ENCODE results near the gene ARHGAP26. TPM values are rescaled to one million over a fixed set of nuclear protein-coding genes. Genes with fewer than 3 reads are reported as not detected.
A peak's percentile ranks its signal among the peaks of the same experiment; 100 is the strongest.

The ARHGAP26 gene
- total RNA-seq, 4 donors from 2014 or later, result 61.0 to 76.7 (median 61.2) TPM

GRCh38 chr5:142978726-142979125 lies 208.5 kb downstream of the ARHGAP26 start:
- TF ChIP-seq POLR2AphosphoS5 (IDR thresholded peaks at IDR 0.05) (no peak), POLR2A (IDR thresholded peaks at IDR 0.05) (no peak), EP300 (IDR thresholded peaks at IDR 0.05; ENCODE audit: low read depth) (no peak)
- TF ChIP-seq, protein P1, sequence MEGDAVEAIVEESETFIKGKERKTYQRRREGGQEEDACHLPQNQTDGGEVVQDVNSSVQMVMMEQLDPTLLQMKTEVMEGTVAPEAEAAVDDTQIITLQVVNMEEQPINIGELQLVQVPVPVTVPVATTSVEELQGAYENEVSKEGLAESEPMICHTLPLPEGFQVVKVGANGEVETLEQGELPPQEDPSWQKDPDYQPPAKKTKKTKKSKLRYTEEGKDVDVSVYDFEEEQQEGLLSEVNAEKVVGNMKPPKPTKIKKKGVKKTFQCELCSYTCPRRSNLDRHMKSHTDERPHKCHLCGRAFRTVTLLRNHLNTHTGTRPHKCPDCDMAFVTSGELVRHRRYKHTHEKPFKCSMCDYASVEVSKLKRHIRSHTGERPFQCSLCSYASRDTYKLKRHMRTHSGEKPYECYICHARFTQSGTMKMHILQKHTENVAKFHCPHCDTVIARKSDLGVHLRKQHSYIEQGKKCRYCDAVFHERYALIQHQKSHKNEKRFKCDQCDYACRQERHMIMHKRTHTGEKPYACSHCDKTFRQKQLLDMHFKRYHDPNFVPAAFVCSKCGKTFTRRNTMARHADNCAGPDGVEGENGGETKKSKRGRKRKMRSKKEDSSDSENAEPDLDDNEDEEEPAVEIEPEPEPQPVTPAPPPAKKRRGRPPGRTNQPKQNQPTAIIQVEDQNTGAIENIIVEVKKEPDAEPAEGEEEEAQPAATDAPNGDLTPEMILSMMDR (IDR thresholded peaks at IDR 0.05), result no peak
- no peak overlapping the region for H3K27ac ChIP-seq
- no peak for DNase-seq
- intact Hi-C loops (cut with DNase I; ENCODE audit: low total_unique reads) (no loop called here), in situ Hi-C loops (cut with MboI; ENCODE audit: low pct_ligation_motif_present in 1 of 4, low pct_unique_long_range_greater_than_20kb in 1 of 4, low sequenced_read_pairs in 3 of 4) (no loop called here)
- WGBS, 2 donors (ENCODE audit: low coverage in 1 of 2), result 88 to 91% methylated on average over 1 of the region's 1 CpG
- no peak overlapping the region for H3K4me3 ChIP-seq
- peaks cover 23 to 50% (median 26%) of the 10 kb centered on the region in 4 donors for H3K4me1 ChIP-seq
- H3K9me3 ChIP-seq, result no peaks in the 10 kb centered on the region
- H3K36me3 ChIP-seq, result no peaks in the 10 kb centered on the region
- no peaks in the 10 kb centered on the region for H3K27me3 ChIP-seq

- Histone ChIP-seq H3K9me3 (no peaks in the 10 kb centered on the region), H3K4me1 (peaks cover 21 to 49% (median 24%) of the 10 kb centered on the region in 4 donors), H3K36me3 (no peaks in the 10 kb centered on the region), H3K27ac (no peak overlapping the region), H3K4me3 (no peak overlapping the region), H3K27me3 (no peaks in the 10 kb centered on the region)
- intact Hi-C loops (cut with DNase I; ENCODE audit: low total_unique reads) (no loop called here), in situ Hi-C loops (cut with MboI; ENCODE audit: low pct_ligation_motif_present in 1 of 4, low pct_unique_long_range_greater_than_20kb in 1 of 4, low sequenced_read_pairs in 3 of 4) (no loop called here)
- 20 to 78% methylated on average over 1 to 3 of the region's 3 CpGs for WGBS, 2 donors (ENCODE audit: low coverage in 1 of 2)
- TF ChIP-seq EP300 (IDR thresholded peaks at IDR 0.05; ENCODE audit: low read depth) (no peak), POLR2AphosphoS5 (IDR thresholded peaks at IDR 0.05) (no peak), POLR2A (IDR thresholded peaks at IDR 0.05) (no peak)
- TF ChIP-seq, protein P1 (IDR thresholded peaks at IDR 0.05), result no peak
- peak; percentile 50 for DNase-seq
These were observed 209.5 kb downstream of the ARHGAP26 start for GRCh38 chr5:142979636-142980035.

DNA sequence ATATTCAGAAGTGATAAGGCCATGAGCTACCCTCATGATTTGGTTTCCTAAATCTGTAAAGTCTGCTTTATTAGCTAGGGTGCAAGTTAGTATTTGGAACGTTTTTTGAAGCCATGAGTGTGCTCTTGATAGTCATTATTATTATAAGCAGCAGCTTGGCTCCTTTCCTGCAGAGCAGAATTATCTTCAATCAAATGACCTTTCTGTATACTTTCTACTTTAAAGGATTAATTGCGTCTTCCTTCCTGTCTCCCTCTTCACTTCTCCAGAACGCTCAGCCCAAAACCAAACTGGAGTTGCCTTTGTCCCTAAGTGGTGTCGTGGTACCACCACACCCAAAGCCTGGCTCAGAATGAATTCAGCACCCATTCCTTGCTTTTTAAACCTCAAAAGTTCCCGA lies 211.3 kb downstream of the ARHGAP26 start:
- Histone ChIP-seq H3K4me1 (peaks cover 21 to 49% (median 24%) of the 10 kb centered on the region in 4 donors), H3K27ac (peak overlapping the region; percentile 59 to 79 (median 69)), H3K4me3 (no peak overlapping the region), H3K27me3 (no peaks in the 10 kb centered on the region), H3K9me3 (no peaks in the 10 kb centered on the region), H3K36me3 (no peaks in the 10 kb centered on the region)
- in situ Hi-C loops (cut with MboI; ENCODE audit: low pct_ligation_motif_present in 1 of 4, low pct_unique_long_range_greater_than_20kb in 1 of 4, low sequenced_read_pairs in 3 of 4), result no loop called here
- no peak for DNase-seq
- no peak for TF ChIP-seq POLR2A (IDR thresholded peaks at IDR 0.05)
- TF ChIP-seq, protein P1 (IDR thresholded peaks at IDR 0.05), result no peak
- TF ChIP-seq POLR2AphosphoS5 (IDR thresholded peaks at IDR 0.05), result no peak
- no peak for TF ChIP-seq EP300 (IDR thresholded peaks at IDR 0.05; ENCODE audit: low read depth)
- intact Hi-C loops (cut with DNase I; ENCODE audit: low total_unique reads), result no loop called here
- 28 to 39% methylated on average over 2 to 5 of the region's 5 CpGs for WGBS, 2 donors (ENCODE audit: low coverage in 1 of 2)

DNA sequence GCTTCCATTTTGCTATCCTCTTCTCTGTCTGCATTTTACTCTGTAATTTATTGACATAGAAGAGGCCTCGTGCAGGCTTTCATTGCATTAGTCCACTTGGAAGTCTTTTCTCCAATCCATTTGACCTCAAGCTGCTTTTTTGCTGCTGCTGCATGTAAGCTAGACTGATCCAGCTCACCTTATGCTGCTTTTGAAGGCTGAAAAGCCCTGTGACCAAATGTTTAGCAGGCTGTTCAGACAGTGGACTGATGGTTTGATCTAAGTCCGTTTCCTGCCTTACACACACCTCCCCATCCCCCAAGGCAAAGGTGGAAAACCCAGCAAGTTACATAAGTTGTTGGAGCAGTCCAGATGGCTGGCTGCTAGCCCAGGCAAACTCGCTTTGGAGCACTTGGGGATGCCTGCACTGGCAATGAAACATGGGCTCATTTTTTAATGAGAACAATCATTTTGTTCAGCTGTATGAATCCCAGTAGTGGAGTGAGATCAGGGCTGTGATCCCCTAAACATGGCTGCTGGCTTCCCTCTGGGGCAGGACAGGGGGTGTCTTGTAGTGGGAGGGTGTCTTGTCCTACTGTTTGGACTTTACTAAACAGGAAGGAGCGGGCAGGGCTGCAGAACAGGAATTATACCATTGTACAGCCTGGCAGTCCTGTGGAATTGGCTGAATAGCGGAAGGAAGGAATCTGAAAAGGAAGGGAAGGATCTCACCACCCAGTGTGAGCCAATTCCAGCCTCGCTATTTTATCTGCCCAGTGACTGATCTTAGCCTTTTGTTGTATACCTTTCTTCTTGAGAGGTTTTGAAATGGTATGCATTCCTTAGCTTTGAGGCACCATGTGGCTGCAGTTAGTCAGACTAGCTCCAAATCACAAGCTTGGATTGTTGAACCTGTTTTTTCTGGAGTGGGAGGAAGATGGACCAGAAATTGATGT lies 212.0 kb downstream of the ARHGAP26 start:
- Histone ChIP-seq H3K36me3 (no peaks in the 10 kb centered on the region), H3K27me3 (no peaks in the 10 kb centered on the region), H3K9me3 (no peaks in the 10 kb centered on the region), H3K4me1 (peaks cover 21 to 45% (median 24%) of the 10 kb centered on the region in 4 donors), H3K27ac (peak overlapping the region; percentile 59 to 79 (median 69)), H3K4me3 (no peak overlapping the region)
- peak in 1 of 3 donors; percentile 53 for TF ChIP-seq POLR2AphosphoS5 (IDR thresholded peaks at IDR 0.05)
- TF ChIP-seq, protein P1 (IDR thresholded peaks at IDR 0.05), result no peak
- intact Hi-C loops (cut with DNase I; ENCODE audit: low total_unique reads) (no loop called here), in situ Hi-C loops (cut with MboI; ENCODE audit: low pct_ligation_motif_present in 1 of 4, low pct_unique_long_range_greater_than_20kb in 1 of 4, low sequenced_read_pairs in 3 of 4) (no loop called here)
- DNase-seq, result peak; percentile 80
- WGBS, 2 donors (ENCODE audit: low coverage in 1 of 2), result 34 to 38% methylated on average over 2 to 6 of the region's 6 CpGs
